GM12864 (cell line): ENCODE measurements around the gene BCAS3.

Source experiments
- DNase-seq: peaks from one replicate; pipeline ENCODE4 v3.0.0-alpha.2; 2011; ENCODE audit warnings: low read depth
- H3K4me3 ChIP-seq: 2 replicates; pipeline ENCODE4 v1.5.1; 2011; ENCODE audit warnings: mild to moderate bottlenecking, low read depth, low read length, control low read depth
- CTCF ChIP-seq: IDR thresholded peaks from 2 replicates; pipeline ENCODE4 v1.5.1; 2011; ENCODE audit warnings: low read depth, mild to moderate bottlenecking, moderate library complexity, low read length, control low read depth, inconsistent platforms; ENCODE audit errors: missing control alignments

The BCAS3 gene

GRCh38 chr17:61397086-61397842 lies 719.6 kb downstream of the BCAS3 start:
- TF ChIP-seq CTCF, result no peak
- no peak for DNase-seq
- H3K4me3 ChIP-seq, result no peak overlapping the region

GRCh38 chr17:61398721-61399130 lies 721.1 kb downstream of the BCAS3 start:
- DNase-seq, result no peak
- H3K4me3 ChIP-seq, result no peak overlapping the region
- no peak for TF ChIP-seq CTCF

GRCh38 chr17:61399131-61400065 lies 721.7 kb downstream of the BCAS3 start, which contains the start of gene TBX2:
TSS of gene TBX2 (plus strand) at chr17:61399843. CDS start at chr17:61400177, 334 bp downstream.
- no peak within 1 kb of the TSS for H3K4me3 ChIP-seq
- no peak for TF ChIP-seq CTCF
- no peak for DNase-seq

- no peak overlapping the region for H3K4me3 ChIP-seq
- no peak for DNase-seq
- TF ChIP-seq CTCF, result no peak
These were observed 722.5 kb downstream of the BCAS3 start for GRCh38 chr17:61400066-61400716.

GRCh38 chr17:61400717-61401388 lies 723.2 kb downstream of the BCAS3 start:
- no peak for DNase-seq
- no peak for TF ChIP-seq CTCF
- no peak overlapping the region for H3K4me3 ChIP-seq

GRCh38 chr17:61401389-61402072 lies 723.9 kb downstream of the BCAS3 start:
- DNase-seq, result no peak
- no peak for TF ChIP-seq CTCF
- H3K4me3 ChIP-seq, result no peak overlapping the region
